WERI-Rb-1 (cell line): ENCODE measurements around the gene FAM221B.

ENCODE experiments used
- DNase-seq: peaks from one replicate; pipeline ENCODE4 v3.0.0-alpha.2; 2020
- H3K27ac ChIP-seq: fragments of 250-450 bp; sonication (Bioruptor Pico); 2 replicates; pipeline ENCODE4 v1.5.1; 2020; ENCODE audit warnings: mild to moderate bottlenecking, moderate library complexity
- H3K27me3 ChIP-seq: fragments of 250-450 bp; sonication (Bioruptor Pico); 2 replicates; pipeline ENCODE4 v1.5.1; 2021; ENCODE audit warnings: mild to moderate bottlenecking, low read depth, moderate library complexity; ENCODE audit not compliant: insufficient read depth, severe bottlenecking
- H3K36me3 ChIP-seq: fragments of 250-450 bp; sonication (Bioruptor Pico); 2 replicates; pipeline ENCODE4 v1.5.1; 2020; ENCODE audit warnings: mild to moderate bottlenecking, moderate library complexity
- H3K4me3 ChIP-seq: 2 replicates; pipeline ENCODE4 v1.5.1; 2011; ENCODE audit warnings: low read depth, mild to moderate bottlenecking, control low read depth, low read length
- H3K9me3 ChIP-seq: fragments of 250-450 bp; sonication (Bioruptor Pico); 2 replicates; pipeline ENCODE4 v1.5.1; 2021; ENCODE audit warnings: mild to moderate bottlenecking, moderate library complexity; ENCODE audit not compliant: severe bottlenecking
- CTCF ChIP-seq: IDR thresholded peaks from 2 replicates; pipeline ENCODE4 v1.5.1; 2011; ENCODE audit warnings: low read depth, mild to moderate bottlenecking, control low read depth, inconsistent platforms, low read length

The FAM221B gene

GRCh38 chr9:35790385-35791296, 37.9 kb downstream of the FAM221B start:
- peak; percentile 88 for DNase-seq
- no peaks in the 10 kb centered on the region for H3K27me3 ChIP-seq
- H3K27ac ChIP-seq: peak overlapping the region; percentile 98
- H3K36me3 ChIP-seq: peaks cover 22% of the 10 kb centered on the region
- no peaks in the 10 kb centered on the region for H3K9me3 ChIP-seq
- TF ChIP-seq CTCF: peak; percentile 80
- H3K4me3 ChIP-seq: peak overlapping the region; percentile 66

- Histone ChIP-seq H3K9me3 (no peaks in the 10 kb centered on the region), H3K36me3 (peaks cover 19% of the 10 kb centered on the region), H3K4me3 (no peak overlapping the region; the same call in 1 of the 2 replicates), H3K27ac (peak overlapping the region; percentile 98), H3K27me3 (no peaks in the 10 kb centered on the region)
- DNase-seq: no peak
- TF ChIP-seq CTCF: no peak
Observed at GRCh38 chr9:35790025-35790384, 38.5 kb downstream of the FAM221B start.

DNA sequence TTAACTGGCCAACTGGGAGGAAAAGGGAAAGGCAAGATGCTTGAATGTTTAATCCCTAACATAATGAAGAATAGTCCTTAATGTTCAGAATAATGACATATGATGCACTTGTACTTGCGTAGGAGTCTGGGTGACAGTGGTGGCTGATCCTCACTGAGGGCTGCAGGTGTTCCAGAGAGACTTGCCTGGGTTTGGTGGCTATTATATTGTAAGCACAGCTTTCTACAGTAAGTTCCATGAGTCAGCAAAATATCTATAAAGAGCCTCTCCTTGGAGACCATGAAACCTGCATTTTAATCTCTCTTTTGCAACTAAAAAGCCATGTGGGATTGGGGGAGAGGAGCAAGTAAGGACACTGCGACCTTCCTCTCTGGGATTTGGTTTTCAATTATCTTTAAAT, 39.0 kb downstream of the FAM221B start:
- TF ChIP-seq CTCF: no peak
- DNase-seq: no peak
- H3K27ac ChIP-seq: peak overlapping the region; percentile 98

GRCh38 chr9:35783418-35783817, 45.1 kb downstream of the FAM221B start:
- H3K9me3 ChIP-seq: no peaks in the 10 kb centered on the region

More for the DNA sequence above, 39.0 kb downstream of the FAM221B start:
- Histone ChIP-seq H3K36me3 (peaks cover 17% of the 10 kb centered on the region), H3K9me3 (no peaks in the 10 kb centered on the region), H3K27me3 (no peaks in the 10 kb centered on the region), H3K4me3 (no peak overlapping the region)

DNA sequence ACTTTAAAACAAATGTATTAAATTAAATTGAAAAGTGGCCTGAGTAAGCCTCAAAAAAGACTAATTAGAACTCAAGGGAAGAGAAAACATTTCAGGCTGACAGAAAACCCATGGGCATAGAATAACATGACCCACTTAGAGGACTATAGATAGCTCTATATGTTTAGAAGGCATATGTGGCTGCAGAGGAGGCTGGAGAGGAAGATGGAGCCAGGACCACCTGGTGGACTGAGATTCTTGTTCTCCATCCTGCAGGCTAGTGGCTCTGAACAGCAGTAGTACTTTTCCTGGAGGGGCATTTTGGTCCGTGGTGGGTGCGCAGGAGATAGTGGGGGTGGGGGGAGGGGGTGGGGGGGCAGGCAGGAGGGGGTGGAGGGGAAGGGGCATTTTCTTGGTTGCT, 47.5 kb downstream of the FAM221B start:
- no peak for DNase-seq
- Histone ChIP-seq H3K27ac (no peak overlapping the region), H3K36me3 (peaks cover 4% of the 10 kb centered on the region), H3K9me3 (no peaks in the 10 kb centered on the region), H3K4me3 (no peak overlapping the region), H3K27me3 (no peaks in the 10 kb centered on the region)
- no peak for TF ChIP-seq CTCF

More at GRCh38 chr9:35783418-35783817, 45.1 kb downstream of the FAM221B start:
- DNase-seq: no peak
- Histone ChIP-seq H3K27me3 (no peaks in the 10 kb centered on the region), H3K36me3 (peaks cover 8% of the 10 kb centered on the region), H3K4me3 (no peak overlapping the region), H3K27ac (no peak overlapping the region)
- TF ChIP-seq CTCF: no peak
